Globus pallidus (tissue), 1 donor: ENCODE data around the gene DVL2.
A peak's percentile ranks its signal among the peaks of the same experiment; 100 is the strongest.

ENCODE experiments used
- DNase-seq: peaks from one replicate; pipeline ENCODE4 v3.0.0-alpha.2; 2015; ENCODE audit warnings: low spot score

DVL2 gene

DNA sequence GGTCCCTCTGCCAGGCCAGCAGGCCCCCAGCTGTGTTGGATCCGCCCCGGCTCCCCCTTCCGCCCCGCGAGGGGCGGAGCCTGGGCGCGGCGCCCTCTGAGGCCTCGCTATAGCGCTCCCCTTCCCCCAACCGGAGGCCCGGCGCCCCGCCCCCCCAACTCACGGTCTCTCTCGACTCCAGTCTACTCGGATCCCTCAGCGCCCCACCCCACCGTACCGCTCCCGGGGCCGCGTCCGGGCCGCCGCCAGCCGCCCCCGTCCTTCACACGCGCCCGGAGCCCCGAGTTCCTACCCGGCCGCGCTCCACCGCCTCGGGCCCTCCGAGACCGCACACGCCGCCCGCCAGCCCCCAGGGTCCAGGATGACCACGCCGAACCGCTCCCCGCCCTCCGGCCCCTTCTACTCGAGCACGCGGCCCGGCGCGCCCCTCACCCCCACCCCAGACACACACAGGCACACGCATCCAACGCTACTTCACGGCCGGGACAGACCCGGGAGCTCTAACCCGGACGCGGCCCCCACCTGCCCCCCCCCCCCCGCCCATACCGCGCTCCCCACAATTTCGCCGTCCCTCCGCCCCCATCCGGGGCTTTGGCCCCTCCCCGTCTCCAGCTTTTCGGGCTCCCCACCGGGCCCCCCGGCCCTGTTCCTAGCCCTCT lies 3.6 kb upstream of the DVL2 start:
- peak; percentile 51 for DNase-seq

- no peak for DNase-seq
Observed at GRCh38 chr17:7237266-7237760, 3.0 kb upstream of the DVL2 start.

- no peak for DNase-seq
Observed at GRCh38 chr17:7236808-7237207, 2.5 kb upstream of the DVL2 start.

- no peak for DNase-seq
Observed at GRCh38 chr17:7235693-7236665, 1.7 kb upstream of the DVL2 start.

DNA sequence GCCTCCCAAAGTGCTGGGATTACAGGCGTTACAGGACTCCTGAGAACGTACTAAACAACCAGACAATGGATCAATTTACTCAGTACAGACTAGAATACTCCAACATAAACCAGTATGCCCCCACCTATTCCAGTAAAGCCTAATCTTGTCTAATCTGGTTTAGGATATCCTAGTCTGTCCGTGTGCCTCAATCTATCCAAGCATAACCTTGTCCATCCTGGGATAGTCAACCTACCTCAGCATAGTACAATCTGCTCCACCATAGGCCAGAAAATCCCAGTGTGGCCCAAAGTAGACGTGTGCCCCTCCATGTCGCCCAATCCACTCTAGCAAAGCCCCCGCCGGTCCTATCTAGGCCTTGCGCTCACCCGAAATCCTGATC lies 625 bp downstream of the DVL2 start:
- DNase-seq: no peak

- no peak for DNase-seq
Observed at GRCh38 chr17:7232114-7232513, 2.2 kb downstream of the DVL2 start.

DNA sequence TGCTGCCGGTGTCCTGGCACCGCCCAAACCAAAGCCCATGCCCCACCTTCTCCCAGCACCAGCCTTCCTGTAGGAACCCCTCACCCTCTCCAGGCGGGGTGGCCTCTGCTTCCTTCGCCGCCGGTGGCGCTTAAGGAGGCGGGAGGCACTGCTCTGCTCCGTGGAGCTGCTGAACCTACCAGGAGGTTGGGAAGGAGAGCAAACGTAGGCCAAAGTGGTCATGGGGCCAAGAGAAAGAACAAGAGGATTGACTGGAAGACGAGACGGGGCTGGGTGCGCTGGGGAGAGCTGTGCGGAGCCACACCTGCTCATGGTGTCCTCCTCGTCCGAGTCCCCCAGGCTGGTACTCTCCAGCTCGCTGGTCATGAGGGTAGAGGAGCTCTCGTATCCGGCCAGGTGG lies 4.8 kb downstream of the DVL2 start:
- no peak for DNase-seq

DNA sequence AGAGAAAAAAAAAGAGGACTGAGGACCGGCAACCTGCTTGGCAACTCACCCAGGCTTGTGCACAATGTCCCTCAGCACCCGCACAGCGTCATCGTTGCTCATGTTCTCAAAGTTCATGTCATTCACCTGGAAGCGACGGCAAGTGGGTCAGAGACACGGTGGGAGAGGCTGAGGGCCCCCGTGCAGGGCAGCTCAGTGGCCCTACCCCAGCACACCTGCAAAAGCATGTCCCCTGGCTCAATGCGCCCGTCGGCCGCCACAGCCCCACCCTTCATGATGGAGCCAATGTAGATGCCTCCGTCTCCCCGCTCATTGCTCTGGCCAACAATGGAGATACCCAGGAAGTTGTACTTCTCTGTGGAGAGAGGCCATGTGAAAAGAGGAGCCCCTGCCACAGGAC lies 5.4 kb downstream of the DVL2 start:
- DNase-seq: no peak

- no peak for DNase-seq
Observed at GRCh38 chr17:7226721-7227710, 7.3 kb downstream of the DVL2 start.

DNA sequence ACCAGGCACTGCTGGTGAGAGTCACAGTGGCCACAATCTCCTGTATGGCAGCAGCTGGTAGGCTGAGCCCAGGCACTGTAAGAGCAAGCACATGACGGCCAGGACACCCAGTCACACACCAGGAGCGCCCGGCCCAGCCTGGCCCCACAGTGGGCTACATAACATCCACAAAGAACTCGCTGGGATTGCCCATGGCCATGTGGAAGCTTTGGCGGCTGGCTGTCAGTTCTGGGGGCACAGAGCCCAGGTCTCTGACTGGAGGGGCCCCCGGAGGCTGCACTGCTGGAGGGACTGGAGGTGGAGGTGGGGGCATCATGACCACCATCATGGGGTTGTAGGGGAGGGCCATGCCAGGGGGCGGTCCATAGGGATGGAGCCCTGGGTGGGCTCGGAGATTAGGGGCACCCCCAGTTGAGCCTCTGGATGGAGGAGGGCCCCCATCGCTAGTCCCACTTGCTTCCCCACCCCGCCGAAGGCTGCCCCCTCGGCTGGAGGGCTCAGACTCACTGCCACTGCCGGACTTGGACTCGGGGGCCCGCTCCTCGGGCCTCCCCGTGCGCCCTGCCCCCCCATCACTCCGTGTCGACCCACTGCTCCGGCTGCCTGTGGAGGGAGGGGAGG lies 8.5 kb downstream of the DVL2 start:
- no peak for DNase-seq

DNA sequence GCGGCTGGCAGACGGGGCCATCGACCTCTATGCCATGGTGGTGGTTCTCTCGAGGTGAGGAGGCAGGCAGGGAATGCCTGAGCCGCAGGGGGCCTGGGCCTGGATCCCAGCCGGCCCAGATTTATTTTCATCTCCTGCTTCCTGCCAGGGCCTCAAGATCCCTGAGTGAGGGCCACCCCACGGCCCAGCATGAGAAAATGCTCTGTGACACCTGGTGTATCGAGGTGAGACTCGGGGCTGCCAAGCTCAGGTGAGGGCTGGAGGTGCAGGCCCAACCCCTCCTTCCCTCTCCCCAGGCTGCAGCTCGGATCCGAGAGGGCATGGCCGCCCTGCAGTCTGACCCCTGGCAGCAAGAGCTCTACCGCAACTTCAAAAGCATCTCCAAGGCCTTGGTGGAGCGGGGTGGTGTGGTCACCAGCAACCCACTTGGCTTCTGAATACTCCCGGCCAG lies 9.6 kb downstream of the DVL2 start:
- no peak for DNase-seq

DNA sequence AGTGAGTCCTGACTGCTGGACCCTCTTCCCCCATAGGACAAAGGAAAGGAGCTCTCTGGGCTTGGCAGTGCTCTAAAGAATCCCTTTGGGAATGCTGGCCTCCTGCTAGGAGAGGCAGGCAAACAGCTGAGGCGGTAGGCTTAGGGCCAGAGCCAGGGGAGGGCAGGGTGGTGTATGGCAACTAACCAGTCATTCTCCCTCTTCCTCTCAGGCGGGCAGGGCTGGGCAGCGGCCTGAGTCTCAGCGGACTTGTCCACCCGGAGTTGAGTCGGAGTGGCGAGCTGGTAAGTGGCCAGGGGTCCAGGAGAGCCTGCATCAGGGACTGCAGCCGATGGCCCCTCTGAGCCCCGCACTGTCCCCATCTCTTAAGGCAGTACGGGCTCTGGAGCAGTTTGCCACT lies 10.2 kb downstream of the DVL2 start:
- no peak for DNase-seq

- DNase-seq: no peak
Observed at GRCh38 chr17:7223375-7223774, 10.9 kb downstream of the DVL2 start.

GRCh38 chr17:7222972-7223292 lies 11.4 kb downstream of the DVL2 start:
- no peak for DNase-seq

GRCh38 chr17:7222093-7222971 lies 12.0 kb downstream of the DVL2 start:
- DNase-seq: no peak

- DNase-seq: no peak
Observed at GRCh38 chr17:7221278-7222092, 12.8 kb downstream of the DVL2 start.

DNA sequence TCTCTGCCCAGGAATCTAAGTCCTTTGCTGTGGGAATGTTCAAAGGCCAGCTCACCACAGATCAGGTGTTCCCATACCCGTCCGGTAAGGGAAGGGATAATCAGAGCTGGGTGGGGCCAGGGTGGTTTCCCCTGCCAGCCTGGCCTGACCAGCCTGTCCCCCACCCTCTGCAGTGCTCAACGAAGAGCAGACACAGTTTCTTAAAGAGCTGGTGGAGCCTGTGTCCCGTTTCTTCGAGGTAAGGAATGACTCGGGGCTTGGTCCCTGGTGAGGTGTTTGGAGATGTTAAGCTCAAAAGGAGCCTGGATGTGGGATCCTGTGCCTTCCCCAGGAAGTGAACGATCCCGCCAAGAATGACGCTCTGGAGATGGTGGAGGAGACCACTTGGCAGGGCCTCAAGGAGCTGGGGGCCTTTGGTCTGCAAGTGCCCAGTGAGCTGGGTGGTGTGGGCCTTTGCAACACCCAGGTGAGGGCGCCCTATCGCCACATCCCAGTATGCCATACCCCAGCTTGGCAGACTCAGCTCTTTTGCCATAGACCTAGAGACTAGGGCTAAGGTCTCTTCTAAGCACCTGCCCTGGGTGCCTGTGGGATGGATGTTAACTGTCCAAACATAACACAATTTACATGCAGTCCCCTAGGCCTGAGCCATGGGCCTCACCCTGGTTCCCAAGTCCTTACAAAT lies 13.6 kb downstream of the DVL2 start:
- no peak for DNase-seq

- peak; percentile 83 for DNase-seq
Observed at GRCh38 chr17:7219812-7220592, 14.3 kb downstream of the DVL2 start, which contains the start of the genes ACADVL and DLG4. Gene ACADVL, plus strand, starts transcription at chr17:7219938. Its CDS starts 47 bp downstream, at chr17:7219985. Gene DLG4, minus strand, starts transcription at chr17:7219836.
